GM23248 (cell line): ENCODE results near the gene CLK1. TPM values are rescaled to one million over a fixed set of nuclear protein-coding genes. Genes with fewer than 3 reads are reported as not detected.

ENCODE experiments used
- DNase-seq: peaks from one replicate; pipeline ENCODE4 v3.0.0-alpha.2; 2015
- H2AFZ ChIP-seq: fragments of 200-600 bp; sonication (generic); 2 replicates; pipeline ENCODE4 v1.6.1; 2016; ENCODE audit warnings: antibody characterized with exemption
- H3F3A ChIP-seq: fragments of 200-600 bp; sonication (generic); 2 replicates; pipeline ENCODE4 v1.6.1; 2016; ENCODE audit warnings: mild to moderate bottlenecking, antibody characterized with exemption, mixed run types; ENCODE audit not compliant: insufficient read depth
- H3K27ac ChIP-seq: fragments of 200-600 bp; sonication (generic); 2 replicates; pipeline ENCODE4 v1.5.1; 2016; ENCODE audit warnings: mild to moderate bottlenecking
- H3K27me3 ChIP-seq: fragments of 200-600 bp; sonication (generic); replicated peaks from 2 replicates; pipeline ENCODE4 v1.6.1; 2016; ENCODE audit warnings: mild to moderate bottlenecking; ENCODE audit not compliant: insufficient read depth
- H3K36me3 ChIP-seq: fragments of 200-600 bp; sonication (generic); 2 replicates; pipeline ENCODE4 v1.6.1; 2016; ENCODE audit warnings: low read depth, mild to moderate bottlenecking
- H3K4me1 ChIP-seq: fragments of 200-600 bp; sonication (generic); 2 replicates; pipeline ENCODE4 v1.6.1; 2016; ENCODE audit warnings: mild to moderate bottlenecking; ENCODE audit not compliant: insufficient read depth
- H3K4me2 ChIP-seq: fragments of 200-600 bp; sonication (generic); one replicate; pipeline ENCODE4 v1.6.1; 2016; ENCODE audit warnings: mild to moderate bottlenecking; ENCODE audit not compliant: unreplicated experiment
- H3K4me3 ChIP-seq: fragments of 200-600 bp; sonication (generic); 2 replicates; pipeline ENCODE4 v1.5.1; 2016; ENCODE audit warnings: mild to moderate bottlenecking
- H3K79me2 ChIP-seq: fragments of 200-600 bp; sonication (generic); 2 replicates; pipeline ENCODE4 v1.6.1; 2016; ENCODE audit warnings: mild to moderate bottlenecking; ENCODE audit not compliant: insufficient read depth
- H3K9ac ChIP-seq: fragments of 200-600 bp; sonication (generic); 2 replicates; pipeline ENCODE4 v1.6.1; 2016; ENCODE audit warnings: mild to moderate bottlenecking
- H3K9me2 ChIP-seq: fragments of 200-600 bp; sonication (generic); 2 replicates; pipeline ENCODE4 v1.6.1; 2016; ENCODE audit warnings: mixed run types, mild to moderate bottlenecking, moderate library complexity; ENCODE audit not compliant: insufficient read depth
- H3K9me3 ChIP-seq: fragments of 200-600 bp; sonication (generic); one replicate; pipeline ENCODE4 v1.6.1; 2017; ENCODE audit warnings: low read depth
- H4K20me1 ChIP-seq: fragments of 200-600 bp; sonication (generic); 2 replicates; pipeline ENCODE4 v1.6.0; 2016; ENCODE audit not compliant: insufficient read depth
- EZH2 ChIP-seq: fragments of 200-600 bp; sonication (generic); IDR thresholded peaks from 2 replicates; pipeline ENCODE4 v1.6.1; 2018; ENCODE audit warnings: antibody characterized with exemption, mild to moderate bottlenecking; ENCODE audit not compliant: insufficient read depth, poor library complexity, severe bottlenecking
- EZH2phosphoT487 ChIP-seq: fragments of 200-600 bp; sonication (generic); IDR thresholded peaks from 2 replicates; pipeline ENCODE4 v1.6.1; 2018; ENCODE audit warnings: antibody characterized with exemption, moderate library complexity, mild to moderate bottlenecking, low read depth; ENCODE audit not compliant: insufficient read depth
- WGBS, 2 experiments: methylation state at CpG; one replicate each; pipeline ENCODE4 v1.1.6; 2015 to 2017; ENCODE audit warnings: low lambda C conversion rate in 2 of 2, low coverage in 1 of 2; ENCODE audit errors: missing lambda C conversion rate in 2 of 2; 5-methylcytosine and 5-hydroxymethylcytosine counted together
- in situ Hi-C: fragments of 300-500 bp; cut with MboI; formaldehyde crosslinking; loops from 2 replicates; pipeline ENCODE4 v1.15.0; 2020
- polyA plus RNA-seq: library from polyadenylated mRNA; unstranded; fragments of >200 nt; fragmentation: Nextera tagmentation; extraction: Ambion mirVana; gene quantifications from 2 replicates; pipeline ENCODE4 v1.2.1, GENCODE V29; 2016
- total RNA-seq: library from RNA; depleted of rRNA; stranded (reverse); fragments of >200 nt; shearing (Covaris generic); gene quantifications from 2 replicates; pipeline ENCODE4 v1.2.3, GENCODE V29; 2014

The CLK1 gene
- total and polyA plus RNA-seq, 2 experiments from 2014 or later = 30.0 to 32.4 TPM

DNA sequence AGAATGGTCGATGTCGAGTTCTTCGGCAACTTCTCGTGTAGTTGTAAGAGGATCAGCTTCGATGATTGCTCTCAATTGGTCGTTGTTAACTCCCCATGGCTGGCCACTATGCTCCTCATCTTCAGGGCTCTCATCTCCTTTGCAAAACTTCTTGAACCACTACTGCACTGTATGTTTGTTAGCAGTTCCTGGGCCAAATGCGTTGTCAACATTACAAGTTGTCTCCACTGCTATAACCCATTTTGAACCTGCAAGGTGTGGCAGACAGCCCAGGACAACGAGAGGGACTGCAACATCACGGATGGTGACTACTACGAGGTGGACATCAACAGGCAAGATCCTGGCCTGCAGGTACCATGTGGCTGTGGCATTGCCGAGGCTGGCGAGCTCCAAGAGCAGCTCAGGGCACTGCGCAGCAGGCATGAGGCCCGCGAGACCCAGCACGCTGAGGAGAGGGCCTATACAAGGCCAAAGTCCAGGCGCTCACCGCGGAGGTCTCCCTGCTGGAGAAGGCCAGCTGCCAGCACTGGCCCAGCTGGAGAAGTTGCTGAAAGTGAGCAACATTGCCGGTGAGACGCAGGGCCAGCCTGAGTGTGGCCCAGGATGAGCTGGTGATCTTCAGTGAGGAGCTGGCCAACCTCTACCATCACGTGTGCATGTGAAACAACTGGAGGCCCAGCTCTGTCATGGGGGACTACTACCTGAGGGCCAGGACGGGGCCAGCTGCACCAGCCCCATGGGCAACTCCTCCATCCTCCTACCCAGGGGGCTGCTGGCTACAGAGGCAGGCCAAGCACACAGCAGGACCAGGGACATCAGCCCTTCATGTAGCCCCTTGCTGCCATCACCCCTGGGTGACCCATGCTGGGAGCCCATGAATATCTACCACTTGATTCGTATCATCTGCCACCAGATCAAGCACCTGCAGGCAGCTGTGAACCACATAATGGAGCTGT lies 20.2 kb downstream of the CLK1 start:
- no peak for DNase-seq
- Histone ChIP-seq H3K27ac (no peak overlapping the region), H3K4me2 (no peak overlapping the region), H3K4me3 (no peak overlapping the region), H3F3A (peaks cover 15% of the 10 kb centered on the region), H3K4me1 (no peaks in the 10 kb centered on the region), H3K79me2 (no peaks in the 10 kb centered on the region), H3K27me3 (no peaks in the 10 kb centered on the region), H3K36me3 (no peaks in the 10 kb centered on the region), H3K9ac (no peak overlapping the region), H3K9me3 (no peaks in the 10 kb centered on the region), H3K9me2 (no peaks in the 10 kb centered on the region), H2AFZ (no peak overlapping the region), H4K20me1 (no peaks in the 10 kb centered on the region)
- 84 to 85% methylated on average over 23 to 24 of the region's 24 CpGs for WGBS, 2 experiments
- no peak for TF ChIP-seq EZH2
- no peak for TF ChIP-seq EZH2phosphoT487
- in situ Hi-C loops = no loop called here

- H2AFZ ChIP-seq = no peak overlapping the region
- H3K27me3 ChIP-seq = no peaks in the 10 kb centered on the region
- no peaks in the 10 kb centered on the region for H3K9me2 ChIP-seq
- H3K4me2 ChIP-seq = no peak overlapping the region
- no peaks in the 10 kb centered on the region for H3K79me2 ChIP-seq
- in situ Hi-C loops = no loop called here
- peaks cover 3% of the 10 kb centered on the region for H3K9me3 ChIP-seq
- no peaks in the 10 kb centered on the region for H3F3A ChIP-seq
- no peak for TF ChIP-seq EZH2
- no peak for TF ChIP-seq EZH2phosphoT487
- no peak overlapping the region for H3K4me3 ChIP-seq
- 74 to 81% methylated on average over 3 of the region's 3 CpGs for WGBS, 2 experiments
- no peaks in the 10 kb centered on the region for H3K4me1 ChIP-seq
- no peaks in the 10 kb centered on the region for H4K20me1 ChIP-seq
- DNase-seq = no peak
- no peaks in the 10 kb centered on the region for H3K36me3 ChIP-seq
- H3K27ac ChIP-seq = no peak overlapping the region
- H3K9ac ChIP-seq = no peak overlapping the region
Observed at GRCh38 chr2:200839513-200839912, 24.9 kb downstream of the CLK1 start.

DNA sequence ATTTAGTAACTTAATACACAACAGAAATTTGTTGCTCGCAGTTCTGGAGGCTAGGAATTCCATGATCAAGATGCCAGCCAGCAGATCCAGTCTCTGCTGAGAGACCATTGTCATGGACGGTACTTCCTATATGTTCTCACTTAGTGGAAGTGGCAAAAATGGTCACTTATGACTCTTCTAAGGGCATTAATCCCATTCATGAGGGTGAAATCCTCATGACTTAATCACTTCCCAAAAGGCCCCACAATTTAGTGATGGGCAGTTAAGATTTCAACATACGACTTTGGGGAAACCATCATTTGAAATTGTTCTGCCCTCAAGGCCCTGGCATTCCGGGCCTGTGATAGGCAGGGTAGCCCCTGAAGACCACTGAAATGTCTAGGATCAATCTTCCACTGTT lies 29.8 kb downstream of the CLK1 start:
- H3F3A ChIP-seq = no peaks in the 10 kb centered on the region
- TF ChIP-seq EZH2phosphoT487 (no peak), EZH2 (no peak)
- 77 to 81% methylated on average over 4 of the region's 4 CpGs for WGBS, 2 experiments
- no peak overlapping the region for H3K4me2 ChIP-seq
- in situ Hi-C loops = no loop called here
- DNase-seq = no peak
- H4K20me1 ChIP-seq = no peaks in the 10 kb centered on the region
- no peak overlapping the region for H3K4me3 ChIP-seq
- no peaks in the 10 kb centered on the region for H3K27me3 ChIP-seq
- no peak overlapping the region for H3K27ac ChIP-seq
- no peaks in the 10 kb centered on the region for H3K79me2 ChIP-seq
- no peaks in the 10 kb centered on the region for H3K4me1 ChIP-seq
- no peak overlapping the region for H2AFZ ChIP-seq
- no peak overlapping the region for H3K9ac ChIP-seq
- H3K9me2 ChIP-seq = no peaks in the 10 kb centered on the region
- H3K36me3 ChIP-seq = no peaks in the 10 kb centered on the region
- peaks cover 3% of the 10 kb centered on the region for H3K9me3 ChIP-seq

DNA sequence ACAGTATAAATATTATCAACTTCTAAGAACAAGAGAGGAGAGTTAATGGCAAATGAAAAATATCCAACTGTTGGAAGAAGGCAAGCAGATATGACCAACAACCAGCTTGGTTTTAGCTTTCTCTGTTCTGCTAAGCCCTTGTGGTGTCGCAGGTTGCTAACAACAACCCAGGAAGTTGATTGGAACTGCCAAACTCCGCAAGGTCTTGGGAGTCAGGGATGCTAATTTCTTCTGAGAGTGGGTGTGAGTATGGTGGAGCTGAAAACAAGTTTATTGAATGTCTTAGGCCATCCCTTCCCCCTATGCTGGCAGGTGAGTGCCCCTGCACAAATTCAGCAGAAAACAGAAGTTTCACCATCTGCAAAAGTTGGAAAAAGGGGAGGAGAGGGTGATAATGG lies 35.2 kb downstream of the CLK1 start:
- peaks cover 2% of the 10 kb centered on the region for H3K36me3 ChIP-seq
- WGBS, 2 experiments = 83 to 85% methylated on average over 2 of the region's 2 CpGs
- no peak overlapping the region for H3K9ac ChIP-seq
- no peak overlapping the region for H3K4me2 ChIP-seq
- peaks cover 49% of the 10 kb centered on the region for H3F3A ChIP-seq
- no peaks in the 10 kb centered on the region for H3K9me2 ChIP-seq
- H3K79me2 ChIP-seq = no peaks in the 10 kb centered on the region
- TF ChIP-seq EZH2phosphoT487 (no peak), EZH2 (no peak)
- no peak overlapping the region for H3K27ac ChIP-seq
- no peaks in the 10 kb centered on the region for H3K9me3 ChIP-seq
- no peaks in the 10 kb centered on the region for H4K20me1 ChIP-seq
- no peaks in the 10 kb centered on the region for H3K4me1 ChIP-seq
- DNase-seq = no peak
- no peak overlapping the region for H3K4me3 ChIP-seq
- in situ Hi-C loops = no loop called here
- H2AFZ ChIP-seq = no peak overlapping the region
- H3K27me3 ChIP-seq = no peaks in the 10 kb centered on the region
